Activated naive CD8-positive, alpha-beta T cell treated with anti-CD3 and anti-CD28 coated beads for 36 hours (primary cell): ENCODE measurements around the gene SESN3. TPM values are rescaled to one million over a fixed set of nuclear protein-coding genes. Genes with fewer than 3 reads are reported as not detected.

Experiments
- DNase-seq: peaks from one replicate; pipeline ENCODE4 v3.0.0; 2021
- H3K27ac Mint-ChIP-seq: one replicate; pipeline ENCODE4 v1.8.0; 2022; ENCODE audit warnings: mild to moderate bottlenecking, moderate library complexity, mixed read lengths
- H3K27me3 Mint-ChIP-seq: one replicate; pipeline ENCODE4 v1.8.0; 2022; ENCODE audit warnings: mild to moderate bottlenecking, mixed read lengths
- H3K36me3 Mint-ChIP-seq: one replicate; pipeline ENCODE4 v1.8.0; 2021; ENCODE audit warnings: mild to moderate bottlenecking, mixed read lengths
- H3K4me1 Mint-ChIP-seq: one replicate; pipeline ENCODE4 v1.8.0; 2021; ENCODE audit warnings: mixed read lengths
- H3K4me3 Mint-ChIP-seq: one replicate; pipeline ENCODE4 v1.8.0; 2022; ENCODE audit warnings: mild to moderate bottlenecking, moderate library complexity, mixed read lengths
- H3K9me3 Mint-ChIP-seq: one replicate; pipeline ENCODE4 v1.8.0; 2022; ENCODE audit warnings: mixed read lengths
- total RNA-seq, 2 experiments: library from RNA; stranded (reverse); gene quantifications; one replicate each; pipeline ENCODE4 v1.2.3, GENCODE V29; 2021

SESN3 gene
- total RNA-seq, 2 experiments from 2014 or later = 16.2 to 16.4 TPM

DNA sequence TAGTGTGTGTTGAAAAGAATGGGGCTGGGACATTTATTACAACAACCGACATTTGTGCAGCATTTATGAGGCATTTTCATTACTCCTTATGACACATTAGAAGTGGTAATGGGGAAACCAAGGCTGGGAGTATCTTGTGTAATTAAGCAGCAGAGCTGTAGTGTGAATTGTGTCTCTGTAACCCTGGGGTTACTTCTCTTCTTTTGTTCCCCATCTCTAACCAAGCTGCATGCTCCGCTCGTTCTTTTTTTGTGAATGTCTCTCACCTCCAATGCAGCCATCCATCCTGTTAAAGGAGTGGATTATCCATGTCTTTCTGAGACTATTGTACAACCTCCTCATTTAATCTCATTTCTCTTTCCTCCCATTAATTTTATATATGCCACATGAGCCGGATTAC is 75.6 kb downstream of the SESN3 start:
- Mint-ChIP-seq H3K27ac (no peak overlapping the region), H3K9me3 (peaks cover 3% of the 10 kb centered on the region), H3K27me3 (no peaks in the 10 kb centered on the region), H3K36me3 (peaks cover 12% of the 10 kb centered on the region), H3K4me1 (peaks cover 47% of the 10 kb centered on the region), H3K4me3 (no peak overlapping the region)
- no peak for DNase-seq

DNA sequence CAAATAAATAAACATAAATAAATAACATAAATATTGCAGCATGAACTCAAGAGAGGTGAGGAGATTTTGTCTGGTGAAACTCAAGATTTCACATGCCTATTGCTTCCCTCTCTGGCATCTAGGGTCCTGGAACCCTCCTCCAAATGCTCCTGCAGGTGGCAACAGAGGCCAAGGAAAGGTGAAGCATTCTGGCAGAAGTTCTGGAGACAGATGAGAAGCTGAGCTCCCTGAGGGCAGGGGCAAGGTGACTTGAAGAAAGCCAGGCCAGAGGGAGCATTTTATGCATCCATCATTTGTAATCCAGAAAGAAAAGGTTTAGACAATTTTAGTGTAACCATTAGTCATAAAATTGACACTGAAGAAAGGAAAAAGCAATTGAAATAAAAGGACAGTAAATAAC is 76.5 kb downstream of the SESN3 start:
- H3K9me3 Mint-ChIP-seq = peaks cover 3% of the 10 kb centered on the region
- no peaks in the 10 kb centered on the region for H3K27me3 Mint-ChIP-seq
- peaks cover 10% of the 10 kb centered on the region for H3K36me3 Mint-ChIP-seq
- no peak overlapping the region for H3K27ac Mint-ChIP-seq
- no peak overlapping the region for H3K4me3 Mint-ChIP-seq
- H3K4me1 Mint-ChIP-seq = peaks cover 53% of the 10 kb centered on the region
- peak; percentile 53 for DNase-seq

DNA sequence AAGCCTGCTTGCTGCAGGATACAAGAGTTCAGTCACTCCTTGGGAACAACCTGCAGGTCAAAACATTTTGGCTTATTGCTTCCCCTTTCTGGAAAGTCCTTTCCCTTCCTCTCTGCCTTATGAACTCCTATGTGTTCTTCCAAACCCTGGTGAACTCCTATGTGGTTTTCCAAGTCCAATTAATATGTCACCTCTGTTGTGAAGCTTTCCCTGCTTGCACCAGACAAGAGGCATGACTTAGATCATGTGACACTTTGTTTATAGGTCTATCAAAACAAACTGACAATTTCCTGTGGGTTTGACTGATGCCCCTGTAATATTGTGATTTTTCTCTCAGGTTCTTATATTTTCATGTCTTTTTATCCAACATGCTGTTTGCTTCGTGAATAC is 77.2 kb downstream of the SESN3 start:
- peaks cover 11% of the 10 kb centered on the region for H3K36me3 Mint-ChIP-seq
- H3K4me3 Mint-ChIP-seq = peak overlapping the region; percentile 82
- peaks cover 3% of the 10 kb centered on the region for H3K9me3 Mint-ChIP-seq
- DNase-seq = no peak
- no peaks in the 10 kb centered on the region for H3K27me3 Mint-ChIP-seq
- peaks cover 58% of the 10 kb centered on the region for H3K4me1 Mint-ChIP-seq
- H3K27ac Mint-ChIP-seq = peak overlapping the region; percentile 86

DNA sequence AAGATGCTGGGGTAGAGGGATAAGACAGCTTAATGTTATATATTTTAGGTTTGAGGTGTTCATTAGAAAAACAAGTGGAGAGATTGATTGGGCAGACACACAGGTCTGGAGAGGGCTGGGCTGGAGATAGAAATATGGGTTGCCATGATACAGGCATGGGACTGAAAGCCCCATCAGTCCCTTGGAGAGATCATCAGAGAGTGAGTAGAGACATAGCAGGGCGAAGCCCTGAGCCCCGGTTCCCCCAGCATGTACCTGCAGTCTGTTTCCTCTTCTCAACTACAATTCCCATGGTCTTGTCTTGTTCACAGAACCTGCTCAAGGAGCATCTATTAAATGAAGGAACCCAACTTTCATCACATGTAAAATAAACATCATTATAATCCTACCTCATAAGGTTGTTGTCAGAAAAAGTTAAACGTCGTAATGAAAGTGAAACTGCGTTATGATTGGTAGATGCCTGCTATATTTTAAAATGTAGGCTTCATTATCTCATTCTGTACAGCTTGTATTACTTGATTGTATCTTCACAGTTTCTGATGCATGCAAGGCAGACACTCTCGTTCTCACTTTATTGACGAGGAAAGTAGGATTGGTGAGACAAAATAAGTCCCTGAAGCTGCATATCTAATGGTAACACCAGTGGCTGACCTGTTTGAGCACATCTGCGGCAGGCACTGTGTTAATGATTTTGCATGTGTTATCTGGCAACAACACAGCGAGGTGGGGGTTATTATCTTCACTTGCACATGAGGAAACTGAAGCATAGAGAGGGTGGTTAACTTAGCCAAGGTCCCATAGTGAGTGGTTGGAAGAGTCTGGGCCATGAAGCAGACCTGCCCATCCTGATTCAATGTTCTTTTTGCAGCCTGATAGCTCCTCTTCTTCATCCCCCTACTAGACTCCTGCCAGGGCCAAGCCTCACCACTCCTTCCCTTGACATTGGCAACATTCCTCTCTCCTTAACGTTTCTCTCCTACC is 77.8 kb downstream of the SESN3 start:
- peaks cover 3% of the 10 kb centered on the region for H3K27me3 Mint-ChIP-seq
- peaks cover under 1% of the 10 kb centered on the region for H3K9me3 Mint-ChIP-seq
- peak overlapping the region; percentile 86 for H3K27ac Mint-ChIP-seq
- H3K4me3 Mint-ChIP-seq = peak overlapping the region; percentile 82
- DNase-seq = no peak
- peaks cover 56% of the 10 kb centered on the region for H3K4me1 Mint-ChIP-seq
- peaks cover 8% of the 10 kb centered on the region for H3K36me3 Mint-ChIP-seq

DNA sequence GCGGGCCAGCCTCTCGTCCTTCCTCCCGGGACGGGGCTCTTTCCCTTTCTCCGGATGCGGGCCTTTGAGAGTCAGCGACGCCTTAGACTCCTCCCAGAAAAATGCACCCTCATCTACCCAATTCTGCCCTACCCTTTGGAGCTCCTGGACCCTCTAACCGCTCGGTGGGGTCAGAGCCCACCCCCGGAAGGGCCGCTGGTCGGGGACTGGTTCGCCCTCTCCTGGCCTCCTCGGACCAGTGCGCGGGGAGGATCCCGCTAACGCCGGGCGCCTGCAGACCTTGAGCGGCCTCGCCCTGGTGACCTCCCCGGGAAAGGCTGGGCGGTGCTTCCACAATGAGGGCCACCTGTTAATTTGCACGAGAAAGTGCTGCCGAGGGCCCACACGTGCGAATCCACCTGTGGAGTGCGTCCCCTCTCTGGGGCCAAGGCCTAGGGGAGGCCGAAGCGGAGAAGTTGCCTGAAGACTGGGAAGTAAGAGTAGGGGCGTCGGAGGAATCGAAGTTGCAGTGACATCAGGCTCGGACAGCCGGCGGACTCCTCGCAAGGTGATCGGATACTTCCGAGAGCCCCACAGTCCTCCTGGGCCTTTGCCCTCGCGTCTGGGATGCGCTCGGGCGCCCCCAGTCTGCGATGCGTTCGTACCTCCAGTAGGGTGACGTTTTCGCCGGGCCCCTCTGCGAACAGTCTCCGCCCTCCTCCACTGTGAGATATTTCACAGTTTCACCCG is 79.9 kb downstream of the SESN3 start:
- peaks cover 44% of the 10 kb centered on the region for H3K4me1 Mint-ChIP-seq

DNA sequence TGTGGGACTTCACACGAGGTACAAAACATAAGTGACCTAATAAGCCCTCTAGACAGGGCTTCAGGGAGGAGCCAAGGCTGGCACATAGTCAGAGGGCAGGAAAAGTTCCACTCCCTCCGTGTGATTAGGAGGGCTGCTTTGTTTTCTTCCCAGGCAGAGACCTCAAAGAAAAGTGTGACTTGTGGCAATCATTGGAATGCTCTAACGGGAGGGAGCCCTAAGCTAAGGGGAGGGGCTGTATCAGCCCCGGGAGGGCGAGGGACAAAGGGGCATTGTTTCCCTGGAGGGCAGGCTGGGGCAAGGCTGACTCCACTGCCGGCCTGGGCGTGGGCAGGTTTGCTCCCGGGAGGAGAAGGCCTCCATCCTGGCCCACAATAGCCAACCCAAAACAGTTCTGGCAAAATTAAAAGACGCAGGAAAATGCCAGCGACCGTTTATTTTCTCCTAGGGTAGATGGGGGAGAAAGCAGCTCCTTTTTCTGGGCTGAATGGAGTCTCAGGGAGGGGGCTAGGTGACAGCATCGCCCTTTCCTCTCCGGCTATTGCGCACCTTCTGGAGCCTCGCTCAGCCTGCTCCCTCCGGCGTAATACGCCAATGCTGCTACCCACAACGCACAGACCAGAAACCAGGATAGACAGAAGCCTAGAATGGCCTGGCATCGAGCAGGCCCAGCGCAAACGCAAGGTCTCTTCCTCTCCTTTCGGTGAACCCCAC is 81.2 kb downstream of the SESN3 start:
- Mint-ChIP-seq H3K27ac (peak overlapping the region; percentile 86), H3K4me1 (peaks cover 43% of the 10 kb centered on the region), H3K4me3 (peak overlapping the region; percentile 84), H3K36me3 (peaks cover 3% of the 10 kb centered on the region), H3K9me3 (no peaks in the 10 kb centered on the region), H3K27me3 (peaks cover 18% of the 10 kb centered on the region)
- DNase-seq = peak; percentile 38

More for the DNA sequence above, 79.9 kb downstream of the SESN3 start:
- Mint-ChIP-seq H3K4me3 (peak overlapping the region; percentile 84), H3K36me3 (peaks cover 4% of the 10 kb centered on the region), H3K27ac (peak overlapping the region; percentile 86), H3K27me3 (peaks cover 16% of the 10 kb centered on the region), H3K9me3 (no peaks in the 10 kb centered on the region)
- DNase-seq = peak; percentile 92

DNA sequence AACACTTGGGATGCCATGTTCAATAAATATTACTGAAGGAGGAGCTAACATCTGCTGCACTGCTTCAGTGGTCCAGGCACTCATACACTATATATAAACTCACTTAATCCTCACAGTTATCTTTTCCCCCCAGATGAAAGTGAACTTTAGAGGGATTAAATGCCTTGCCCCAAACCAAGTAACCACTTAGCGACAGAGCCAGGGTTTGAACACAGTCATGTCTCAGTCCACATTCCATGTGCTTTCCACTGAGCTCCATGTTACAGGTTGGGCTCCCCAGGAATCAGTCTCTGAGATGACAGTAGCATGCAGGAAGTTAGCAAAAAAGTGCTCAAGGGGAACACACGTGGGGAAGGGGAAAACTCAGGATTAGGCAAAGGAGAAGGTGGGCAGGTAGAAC is 82.1 kb downstream of the SESN3 start:
- peaks cover 39% of the 10 kb centered on the region for H3K4me1 Mint-ChIP-seq
- H3K9me3 Mint-ChIP-seq = no peaks in the 10 kb centered on the region
- H3K27ac Mint-ChIP-seq = no peak overlapping the region
- no peak overlapping the region for H3K4me3 Mint-ChIP-seq
- peaks cover 27% of the 10 kb centered on the region for H3K27me3 Mint-ChIP-seq
- peaks cover 3% of the 10 kb centered on the region for H3K36me3 Mint-ChIP-seq
- no peak for DNase-seq

DNA sequence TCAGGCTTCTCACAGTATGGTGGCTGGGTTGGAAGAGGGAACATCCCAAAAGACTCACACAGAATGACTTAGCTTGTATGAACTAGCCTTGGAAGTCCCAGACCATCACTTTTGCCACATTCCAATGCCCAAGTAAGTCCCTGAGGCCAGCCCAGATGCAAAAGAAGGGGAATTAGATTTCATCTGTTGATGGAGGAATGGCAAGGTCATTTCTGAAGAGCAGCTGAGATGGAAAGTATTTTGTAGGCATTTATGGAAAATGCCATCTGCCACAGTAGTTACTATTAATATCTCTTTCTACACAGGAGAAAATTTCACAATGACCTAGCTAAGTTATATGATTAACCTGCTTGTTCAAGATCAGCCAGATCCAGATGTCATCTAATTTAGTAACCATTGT is 82.6 kb downstream of the SESN3 start:
- Mint-ChIP-seq H3K36me3 (peaks cover 2% of the 10 kb centered on the region), H3K9me3 (no peaks in the 10 kb centered on the region), H3K27ac (no peak overlapping the region), H3K4me1 (peaks cover 34% of the 10 kb centered on the region), H3K4me3 (no peak overlapping the region), H3K27me3 (peaks cover 32% of the 10 kb centered on the region)
- DNase-seq = no peak

DNA sequence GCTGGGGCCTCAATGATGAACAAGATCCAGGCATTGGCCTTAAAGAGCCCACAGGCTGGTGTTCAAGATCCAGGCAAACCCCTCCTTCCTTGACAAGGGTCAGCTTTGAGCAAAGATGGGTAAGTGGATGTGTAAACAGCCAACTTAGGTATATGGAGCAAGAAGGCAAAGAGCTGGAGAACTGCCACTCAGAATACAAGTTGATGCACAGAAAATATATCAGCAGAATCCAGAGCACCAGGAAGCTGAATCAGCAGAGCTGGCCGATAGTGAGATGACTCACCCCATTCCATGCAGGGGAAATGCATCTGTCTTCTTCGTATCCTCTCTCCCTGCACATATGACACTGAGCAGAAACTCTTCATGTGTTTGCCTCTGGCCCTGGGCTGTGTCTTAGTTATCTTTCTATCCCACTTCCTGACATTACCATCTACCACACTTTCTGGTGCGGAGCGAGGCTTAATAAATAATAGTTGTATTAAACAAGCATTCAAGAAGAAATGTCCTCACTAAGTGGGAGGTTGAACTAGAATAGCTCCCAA is 83.6 kb downstream of the SESN3 start:
- peaks cover 2% of the 10 kb centered on the region for H3K36me3 Mint-ChIP-seq
- H3K4me1 Mint-ChIP-seq = peaks cover 25% of the 10 kb centered on the region
- H3K27ac Mint-ChIP-seq = no peak overlapping the region
- H3K27me3 Mint-ChIP-seq = peaks cover 33% of the 10 kb centered on the region
- no peak for DNase-seq
- no peak overlapping the region for H3K4me3 Mint-ChIP-seq
- no peaks in the 10 kb centered on the region for H3K9me3 Mint-ChIP-seq

DNA sequence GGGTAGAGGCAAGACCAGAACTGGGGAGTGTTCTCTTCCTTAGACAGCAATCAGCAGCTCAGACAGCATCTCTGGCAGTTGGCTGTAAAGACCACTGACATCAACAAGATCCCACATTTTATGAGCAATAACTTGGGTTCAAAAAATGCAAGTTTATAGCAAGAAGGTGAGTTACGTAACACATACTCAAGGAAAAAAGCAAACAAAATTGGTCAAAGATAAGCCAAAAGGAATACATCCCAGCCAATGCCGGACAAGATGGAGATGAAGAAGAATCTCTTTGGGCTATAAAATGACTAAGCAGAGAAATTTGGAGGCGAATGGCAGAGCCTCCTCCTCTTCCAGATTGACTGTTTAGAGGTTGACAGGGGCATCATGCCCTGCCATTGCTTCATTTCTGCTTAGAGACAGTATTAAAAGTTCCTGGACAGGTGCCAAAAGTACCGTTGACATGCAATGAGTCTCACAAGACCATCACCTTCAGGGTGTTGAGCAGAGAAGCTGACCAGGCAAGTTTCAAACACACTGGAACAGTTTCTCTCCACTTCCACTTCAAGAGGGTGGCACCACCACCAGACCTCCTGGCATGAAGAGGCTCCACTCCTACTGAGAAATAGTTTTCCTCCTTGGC is 85.5 kb downstream of the SESN3 start:
- Mint-ChIP-seq H3K27ac (no peak overlapping the region), H3K27me3 (peaks cover 33% of the 10 kb centered on the region), H3K36me3 (peaks cover 2% of the 10 kb centered on the region), H3K4me1 (peaks cover 22% of the 10 kb centered on the region), H3K4me3 (no peak overlapping the region), H3K9me3 (no peaks in the 10 kb centered on the region)
- DNase-seq = no peak

DNA sequence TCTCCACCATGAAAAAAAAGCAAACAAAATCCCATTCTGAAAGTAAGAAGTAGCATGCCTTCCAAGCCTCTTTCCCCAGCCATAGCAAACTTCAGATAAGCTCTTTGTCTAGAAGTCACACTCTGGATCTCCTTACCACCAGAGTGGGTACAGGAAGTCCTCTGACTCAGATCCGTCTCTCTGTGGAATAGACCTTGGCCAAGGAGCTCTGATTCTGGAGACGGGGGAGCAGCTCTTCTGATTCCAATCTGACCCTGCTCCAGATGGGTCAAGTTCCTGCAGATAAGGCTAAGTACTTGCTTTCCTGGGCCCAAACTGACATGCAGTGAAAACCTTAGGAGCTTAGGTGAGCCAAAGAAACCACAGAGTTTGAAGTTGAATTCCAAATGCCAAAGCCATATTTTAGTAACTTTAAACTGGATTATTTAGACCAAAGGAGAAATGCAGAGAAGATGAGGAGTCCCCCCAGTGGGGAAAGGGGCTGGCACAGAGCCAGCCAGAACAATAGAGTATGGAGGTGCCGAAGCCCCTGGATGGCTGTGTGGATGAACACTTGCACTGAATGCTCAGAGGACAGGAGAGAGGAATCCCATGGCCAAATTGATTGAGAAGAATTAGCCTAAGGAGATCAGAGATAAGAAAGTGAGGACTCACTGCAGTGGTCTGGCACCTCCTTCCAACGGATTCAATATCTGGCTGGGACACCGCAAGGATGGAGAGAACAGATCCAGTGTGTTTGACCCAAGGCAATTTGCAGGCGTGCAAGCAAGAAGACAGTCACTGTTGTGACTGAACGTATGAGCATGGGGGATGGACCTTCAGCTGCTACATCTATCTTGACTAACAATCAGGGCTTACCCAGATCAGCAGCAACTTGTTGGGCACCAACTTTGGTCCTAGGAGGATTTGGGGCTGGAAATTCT is 86.4 kb downstream of the SESN3 start:
- H3K4me3 Mint-ChIP-seq = no peak overlapping the region

DNA sequence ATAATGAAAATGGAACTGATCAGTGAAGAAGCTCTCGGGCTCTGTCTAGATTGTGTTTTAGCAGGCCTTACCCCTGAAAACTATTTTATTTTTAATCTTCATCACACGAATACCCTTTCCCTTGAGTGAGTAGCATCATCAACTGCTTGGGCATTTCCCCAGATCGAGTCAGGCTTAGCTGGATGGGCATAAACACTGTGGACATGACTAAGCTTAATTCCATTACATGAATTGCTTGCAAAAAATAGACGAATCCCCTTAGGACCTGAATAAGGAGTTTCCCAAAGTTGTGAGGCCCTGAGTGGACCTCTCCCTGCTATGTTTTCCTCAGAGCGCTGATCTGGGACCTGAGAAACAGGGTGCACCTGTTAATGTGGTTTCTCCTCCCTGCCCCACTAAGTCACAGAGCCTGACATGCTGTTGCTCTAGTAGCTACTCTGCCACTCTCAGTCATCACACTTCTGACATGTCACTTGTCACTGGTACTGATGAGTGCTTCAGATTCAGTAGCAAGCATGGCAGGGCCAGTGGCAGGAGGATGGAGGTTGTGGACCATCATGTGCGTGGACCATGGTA is 87.8 kb downstream of the SESN3 start:
- no peak for DNase-seq
- H3K27ac Mint-ChIP-seq = no peak overlapping the region
- no peaks in the 10 kb centered on the region for H3K36me3 Mint-ChIP-seq
- no peaks in the 10 kb centered on the region for H3K9me3 Mint-ChIP-seq
- H3K4me3 Mint-ChIP-seq = no peak overlapping the region
- peaks cover 30% of the 10 kb centered on the region for H3K27me3 Mint-ChIP-seq
- peaks cover 12% of the 10 kb centered on the region for H3K4me1 Mint-ChIP-seq

More for the DNA sequence above, 86.4 kb downstream of the SESN3 start:
- Mint-ChIP-seq H3K4me1 (peaks cover 17% of the 10 kb centered on the region), H3K9me3 (no peaks in the 10 kb centered on the region), H3K27me3 (peaks cover 33% of the 10 kb centered on the region), H3K36me3 (peaks cover 1% of the 10 kb centered on the region), H3K27ac (no peak overlapping the region)
- no peak for DNase-seq

DNA sequence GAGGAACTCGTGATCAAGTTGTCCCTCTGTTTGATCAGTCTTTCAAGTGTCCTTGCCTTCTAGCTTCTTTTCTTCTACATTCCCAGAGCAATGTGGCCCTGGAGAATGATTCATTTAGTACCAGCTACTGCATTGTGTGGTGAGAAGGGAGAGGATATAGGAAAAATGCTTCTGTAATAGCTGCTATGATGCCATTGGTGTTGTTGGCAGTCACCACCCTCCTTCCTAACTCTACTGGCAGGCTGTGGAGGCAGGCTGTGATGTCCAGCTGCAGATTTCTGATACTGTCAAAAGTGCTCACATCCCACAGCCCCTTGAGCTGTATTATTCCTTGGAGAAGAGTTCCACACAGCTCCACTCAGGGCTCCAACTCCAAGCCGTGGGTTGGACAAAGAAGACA is 88.6 kb downstream of the SESN3 start:
- no peak for DNase-seq
- no peak overlapping the region for H3K27ac Mint-ChIP-seq
- H3K9me3 Mint-ChIP-seq = no peaks in the 10 kb centered on the region
- H3K36me3 Mint-ChIP-seq = no peaks in the 10 kb centered on the region
- H3K4me1 Mint-ChIP-seq = peaks cover 15% of the 10 kb centered on the region
- peaks cover 25% of the 10 kb centered on the region for H3K27me3 Mint-ChIP-seq
- no peak overlapping the region for H3K4me3 Mint-ChIP-seq
